ENCODE measurements around the gene VPS13D. TPM values are rescaled to one million over a fixed set of nuclear protein-coding genes. Genes with fewer than 3 reads are reported as not detected.
A peak's percentile ranks its signal among the peaks of the same experiment; 100 is the strongest.

The VPS13D gene, protein sequence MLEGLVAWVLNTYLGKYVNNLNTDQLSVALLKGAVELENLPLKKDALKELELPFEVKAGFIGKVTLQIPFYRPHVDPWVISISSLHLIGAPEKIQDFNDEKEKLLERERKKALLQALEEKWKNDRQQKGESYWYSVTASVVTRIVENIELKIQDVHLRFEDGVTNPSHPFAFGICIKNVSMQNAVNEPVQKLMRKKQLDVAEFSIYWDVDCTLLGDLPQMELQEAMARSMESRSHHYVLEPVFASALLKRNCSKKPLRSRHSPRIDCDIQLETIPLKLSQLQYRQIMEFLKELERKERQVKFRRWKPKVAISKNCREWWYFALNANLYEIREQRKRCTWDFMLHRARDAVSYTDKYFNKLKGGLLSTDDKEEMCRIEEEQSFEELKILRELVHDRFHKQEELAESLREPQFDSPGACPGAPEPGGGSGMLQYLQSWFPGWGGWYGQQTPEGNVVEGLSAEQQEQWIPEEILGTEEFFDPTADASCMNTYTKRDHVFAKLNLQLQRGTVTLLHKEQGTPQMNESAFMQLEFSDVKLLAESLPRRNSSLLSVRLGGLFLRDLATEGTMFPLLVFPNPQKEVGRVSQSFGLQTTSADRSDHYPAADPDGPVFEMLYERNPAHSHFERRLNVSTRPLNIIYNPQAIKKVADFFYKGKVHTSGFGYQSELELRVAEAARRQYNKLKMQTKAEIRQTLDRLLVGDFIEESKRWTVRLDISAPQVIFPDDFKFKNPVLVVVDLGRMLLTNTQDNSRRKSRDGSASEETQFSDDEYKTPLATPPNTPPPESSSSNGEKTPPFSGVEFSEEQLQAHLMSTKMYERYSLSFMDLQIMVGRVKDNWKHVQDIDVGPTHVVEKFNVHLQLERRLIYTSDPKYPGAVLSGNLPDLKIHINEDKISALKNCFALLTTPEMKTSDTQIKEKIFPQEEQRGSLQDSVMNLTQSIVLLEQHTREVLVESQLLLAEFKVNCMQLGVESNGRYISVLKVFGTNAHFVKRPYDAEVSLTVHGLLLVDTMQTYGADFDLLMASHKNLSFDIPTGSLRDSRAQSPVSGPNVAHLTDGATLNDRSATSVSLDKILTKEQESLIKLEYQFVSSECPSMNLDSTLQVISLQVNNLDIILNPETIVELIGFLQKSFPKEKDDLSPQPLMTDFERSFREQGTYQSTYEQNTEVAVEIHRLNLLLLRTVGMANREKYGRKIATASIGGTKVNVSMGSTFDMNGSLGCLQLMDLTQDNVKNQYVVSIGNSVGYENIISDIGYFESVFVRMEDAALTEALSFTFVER (N-terminal part only)
- 10 to 100 TPM; 60.9 to 91.6 (median 71.6) TPM for total RNA-seq

GRCh38 chr1:12229835-12230548 lies at the start of gene VPS13D:
Gene VPS13D, plus strand, starts transcription at chr1:12230030. Its CDS starts 4,237 bp downstream, at chr1:12234267.
- H3K4me3 ChIP-seq: peak within 1 kb of the TSS; percentile 82 to 100 (median 94)
- DNase-seq (peak; percentile 68 to 74), ATAC-seq (peak; percentile 63 to 71)
- H3K4me1 ChIP-seq: peaks cover 25 to 28% of the 10 kb centered on the region in 2 donors
- in situ Hi-C loops (cut with MboI; ENCODE audit: low sequenced_read_pairs in 4 of 4): no loop called here
- peaks cover 0 to 9% of the 10 kb centered on the region in 2 donors for H3K36me3 ChIP-seq
- TF ChIP-seq POLR2A (IDR thresholded peaks at IDR 0.05): peak; percentile 90 to 93
- TF ChIP-seq, protein P1, sequence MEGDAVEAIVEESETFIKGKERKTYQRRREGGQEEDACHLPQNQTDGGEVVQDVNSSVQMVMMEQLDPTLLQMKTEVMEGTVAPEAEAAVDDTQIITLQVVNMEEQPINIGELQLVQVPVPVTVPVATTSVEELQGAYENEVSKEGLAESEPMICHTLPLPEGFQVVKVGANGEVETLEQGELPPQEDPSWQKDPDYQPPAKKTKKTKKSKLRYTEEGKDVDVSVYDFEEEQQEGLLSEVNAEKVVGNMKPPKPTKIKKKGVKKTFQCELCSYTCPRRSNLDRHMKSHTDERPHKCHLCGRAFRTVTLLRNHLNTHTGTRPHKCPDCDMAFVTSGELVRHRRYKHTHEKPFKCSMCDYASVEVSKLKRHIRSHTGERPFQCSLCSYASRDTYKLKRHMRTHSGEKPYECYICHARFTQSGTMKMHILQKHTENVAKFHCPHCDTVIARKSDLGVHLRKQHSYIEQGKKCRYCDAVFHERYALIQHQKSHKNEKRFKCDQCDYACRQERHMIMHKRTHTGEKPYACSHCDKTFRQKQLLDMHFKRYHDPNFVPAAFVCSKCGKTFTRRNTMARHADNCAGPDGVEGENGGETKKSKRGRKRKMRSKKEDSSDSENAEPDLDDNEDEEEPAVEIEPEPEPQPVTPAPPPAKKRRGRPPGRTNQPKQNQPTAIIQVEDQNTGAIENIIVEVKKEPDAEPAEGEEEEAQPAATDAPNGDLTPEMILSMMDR (IDR thresholded peaks at IDR 0.05 in 4 of 5, conservative IDR thresholded peaks at IDR 0.05 in 1 of 5): peak; percentile 89 to 99 (median 98)
- no peaks in the 10 kb centered on the region for H3K27me3 ChIP-seq
- intact Hi-C loops (cut with DNase I; ENCODE audit: low total_unique reads): loop anchor here (5.0 kb wide), 2 partner anchors 387 to 437 kb away; partner anchors contain the start of gene DHRS3
- no peaks in the 10 kb centered on the region for H3K9me3 ChIP-seq
- H3K27ac ChIP-seq: peak within 1 kb of the TSS; percentile 97 to 99 (median 98)

DNA sequence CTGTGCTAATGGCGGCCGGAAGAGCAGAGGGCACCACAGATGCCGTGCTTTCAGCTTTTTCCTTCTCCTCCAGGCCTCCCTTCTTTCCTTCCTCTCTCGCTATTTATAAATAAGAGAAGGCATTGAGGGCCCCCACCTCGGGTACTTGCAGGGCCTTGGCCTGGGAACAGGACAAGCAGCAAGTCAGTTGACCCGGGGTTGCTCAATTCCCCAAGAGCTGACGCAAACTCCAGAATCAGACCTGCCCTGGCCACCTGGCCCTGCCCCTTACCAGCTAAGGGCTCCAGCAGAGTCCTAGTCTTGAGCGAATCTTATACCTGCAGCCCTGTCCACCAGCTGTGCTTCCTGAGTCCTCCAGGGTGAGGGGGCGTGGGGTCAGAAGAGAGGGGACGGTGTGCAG lies 49.5 kb upstream of the VPS13D start:
- in situ Hi-C loops (cut with MboI; ENCODE audit: low sequenced_read_pairs in 4 of 4): no loop called here
- H3K27ac ChIP-seq: peak overlapping the region; percentile 76 to 88 (median 86)

GRCh38 chr1:12180903-12181302 lies 48.9 kb upstream of the VPS13D start:
- DNase-seq: no peak
- intact Hi-C loops (cut with DNase I; ENCODE audit: low total_unique reads): loop anchor here (2.0 kb wide), 1 partner anchor 14 kb away; the partner anchor contains the start of gene TNFRSF1B
- Histone ChIP-seq H3K4me1 (peaks cover 30 to 56% of the 10 kb centered on the region in 2 donors), H3K9me3 (no peaks in the 10 kb centered on the region), H3K36me3 (no peaks in the 10 kb centered on the region), H3K27ac (peak overlapping the region; percentile 76 to 88 (median 86)), H3K27me3 (peaks cover 0 to 4% (median 0%) of the 10 kb centered on the region in 3 donors), H3K4me3 (no peak overlapping the region)
- in situ Hi-C loops (cut with MboI; ENCODE audit: low sequenced_read_pairs in 4 of 4): no loop called here
- peak in 1 of 2 donors; percentile 2 for ATAC-seq
- TF ChIP-seq, protein P1 (IDR thresholded peaks at IDR 0.05 in 4 of 5, conservative IDR thresholded peaks at IDR 0.05 in 1 of 5): no peak

More for the DNA sequence above, 49.5 kb upstream of the VPS13D start:
- DNase-seq (peak; percentile 77 to 95), ATAC-seq (peak; percentile 83 to 88)
- Histone ChIP-seq H3K27me3 (peaks cover 0 to 2% (median 0%) of the 10 kb centered on the region in 3 donors), H3K9me3 (no peaks in the 10 kb centered on the region), H3K4me1 (peaks cover 26 to 52% of the 10 kb centered on the region in 2 donors), H3K4me3 (no peak overlapping the region), H3K36me3 (no peaks in the 10 kb centered on the region)
- TF ChIP-seq POLR2A (IDR thresholded peaks at IDR 0.05): peak in 1 of 2 donors; percentile 15
- TF ChIP-seq, protein P1 (IDR thresholded peaks at IDR 0.05 in 4 of 5, conservative IDR thresholded peaks at IDR 0.05 in 1 of 5): no peak
- intact Hi-C loops (cut with DNase I; ENCODE audit: low total_unique reads): loop anchor here (2.0 kb wide), 1 partner anchor 14 kb away; the partner anchor contains the start of gene TNFRSF1B
